Kidney epithelial cell (primary cell): ENCODE results near the gene CCDC195. TPM values are rescaled to one million over a fixed set of nuclear protein-coding genes. Genes with fewer than 3 reads are reported as not detected.

Experiments
- DNase-seq: peaks from one replicate; pipeline ENCODE4 v3.0.0-alpha.2; 2010; ENCODE audit warnings: low read depth
- H3K27me3 ChIP-seq: 2 replicates; pipeline ENCODE4 v1.6.0; 2011; ENCODE audit warnings: low read length; ENCODE audit not compliant: control insufficient read depth, insufficient read depth
- H3K36me3 ChIP-seq: 2 replicates; pipeline ENCODE4 v1.5.1; 2011; ENCODE audit warnings: low read length; ENCODE audit not compliant: control insufficient read depth, insufficient read depth
- H3K4me3 ChIP-seq: 2 replicates; pipeline ENCODE4 v1.5.1; 2011; ENCODE audit warnings: low read depth, mild to moderate bottlenecking, control low read depth, low read length
- CTCF ChIP-seq: IDR thresholded peaks from 2 replicates; pipeline ENCODE4 v1.5.1; 2011; ENCODE audit warnings: mild to moderate bottlenecking, moderate library complexity, low read length, control low read depth, inconsistent platforms; ENCODE audit not compliant: insufficient read depth, poor library complexity, severe bottlenecking
- total RNA-seq: library from RNA; depleted of rRNA; stranded (reverse); fragments of >200 nt; gene quantifications from 2 replicates; pipeline ENCODE4 v1.2.3, GENCODE V29; 2015

CCDC195 gene
- not detected in 2 replicates for total RNA-seq

- H3K36me3 ChIP-seq, result no peaks in the 10 kb centered on the region
- no peaks in the 10 kb centered on the region for H3K27me3 ChIP-seq
- DNase-seq, result no peak
- TF ChIP-seq CTCF, result no peak
- H3K4me3 ChIP-seq, result no peak within 1 kb of the TSS
Observed at GRCh38 chr2:224716201-224716600, at the start of gene CCDC195. CCDC195 (minus strand) TSS chr2:224716365; CDS start chr2:224716365, 0 bp downstream.

GRCh38 chr2:224764565-224765236, 48.5 kb upstream of the CCDC195 start:
- H3K27me3 ChIP-seq, result no peaks in the 10 kb centered on the region
- peaks cover 2% of the 10 kb centered on the region for H3K36me3 ChIP-seq
- DNase-seq, result no peak
- no peak overlapping the region for H3K4me3 ChIP-seq
- TF ChIP-seq CTCF, result no peak

- no peak for DNase-seq
- Histone ChIP-seq H3K36me3 (no peaks in the 10 kb centered on the region), H3K27me3 (no peaks in the 10 kb centered on the region), H3K4me3 (no peak overlapping the region)
- no peak for TF ChIP-seq CTCF
Observed at GRCh38 chr2:224757934-224758548, 41.9 kb upstream of the CCDC195 start.

- Histone ChIP-seq H3K27me3 (no peaks in the 10 kb centered on the region), H3K4me3 (no peak overlapping the region), H3K36me3 (no peaks in the 10 kb centered on the region)
- TF ChIP-seq CTCF, result no peak
- DNase-seq, result no peak
Observed at GRCh38 chr2:224753743-224754540, 37.8 kb upstream of the CCDC195 start.

GRCh38 chr2:224751996-224752698, 36.0 kb upstream of the CCDC195 start:
- no peak for DNase-seq
- Histone ChIP-seq H3K27me3 (no peaks in the 10 kb centered on the region), H3K4me3 (no peak overlapping the region), H3K36me3 (no peaks in the 10 kb centered on the region)
- TF ChIP-seq CTCF, result no peak
